Measurements from ENCODE around the gene DDX27. TPM values are rescaled to one million over a fixed set of nuclear protein-coding genes. Genes with fewer than 3 reads are reported as not detected.

DDX27 gene
- total RNA-seq, 2 experiments from 2014 or later, result 116 to 126 TPM

- H3K36me3 Mint-ChIP-seq (ENCODE audit: low read depth), result peaks cover 98% of the 10 kb centered on the region
- H3K4me1 ChIP-seq (ENCODE audit: insufficient read depth, low read length), result peaks cover 73% of the 10 kb centered on the region
- ChIA-PET POLR2A (interaction anchor here (0.9 to 2.2 kb wide), 9 partner anchors 8 to 234 kb away, joined by 3 to 15 read pairs (median 3); partner anchors contain the start of genes CSE1L and STAU1), CTCF (no interaction called here)
- H3K27ac ChIP-seq (ENCODE audit: low read depth in 1 of 2, low read length in 2 of 2), result peak overlapping the region in 1 of 2 donors; percentile 90
- no peaks in the 10 kb centered on the region for H3K27me3 ChIP-seq (ENCODE audit: control insufficient read depth in 1 of 2, insufficient read depth in 2 of 2, low read length in 2 of 2)
- intact Hi-C loops (cut with DNase I, micrococcal nuclease), result loop anchor here in 1 of 2 experiments (2.0 kb wide), 1 partner anchor 61 kb away; the partner anchor contains the start of gene DDX27
- H3K9me3 Mint-ChIP-seq, result peaks cover 26% of the 10 kb centered on the region
- ATAC-seq (ENCODE audit: poor library complexity), result no peak
- peak overlapping the region; percentile 93 for H3K27ac Mint-ChIP-seq
- H3K9me3 ChIP-seq (ENCODE audit: control insufficient read depth in 1 of 2, insufficient read depth in 1 of 2, low read length in 2 of 2), result peaks cover 19 to 53% of the 10 kb centered on the region in 2 experiments
- DNase-seq, result peak in 2 of 14 experiments; percentile 8 to 27
- peak overlapping the region; percentile 80 for H3K4me3 ChIP-seq (ENCODE audit: low read length)
- H3K36me3 ChIP-seq (ENCODE audit: insufficient read depth, low read length), result peaks cover 69% of the 10 kb centered on the region
- peaks cover 4% of the 10 kb centered on the region for H3K27me3 Mint-ChIP-seq
- TF ChIP-seq CTCF (IDR thresholded peaks at IDR 0.05), result no peak
- peaks cover 81% of the 10 kb centered on the region for H3K4me1 Mint-ChIP-seq (ENCODE audit: low read depth)
- H3K4me3 Mint-ChIP-seq, result peak overlapping the region; percentile 89
Measured at GRCh38 chr20:49279677-49280462, 60.7 kb downstream of the DDX27 start.

GRCh38 chr20:49280463-49281058 is 61.3 kb downstream of the DDX27 start:
- ATAC-seq (ENCODE audit: poor library complexity), result no peak
- CTCF ChIA-PET, result no interaction called here

More at GRCh38 chr20:49280463-49281058, 61.3 kb downstream of the DDX27 start:
- H3K27ac ChIP-seq (ENCODE audit: low read depth in 1 of 2, low read length in 2 of 2), result peak overlapping the region in 1 of 2 donors; percentile 1
- peak overlapping the region; percentile 80 for H3K4me3 ChIP-seq (ENCODE audit: low read length)
- Mint-ChIP-seq H3K27me3 (peaks cover 4% of the 10 kb centered on the region), H3K4me3 (peak overlapping the region; percentile 89), H3K36me3 (ENCODE audit: low read depth) (peaks cover 98% of the 10 kb centered on the region), H3K4me1 (ENCODE audit: low read depth) (peaks cover 74% of the 10 kb centered on the region), H3K27ac (peak overlapping the region; percentile 93), H3K9me3 (peaks cover 26% of the 10 kb centered on the region)
- peaks cover 69% of the 10 kb centered on the region for H3K36me3 ChIP-seq (ENCODE audit: insufficient read depth, low read length)
- peaks cover 66% of the 10 kb centered on the region for H3K4me1 ChIP-seq (ENCODE audit: insufficient read depth, low read length)
- H3K9me3 ChIP-seq (ENCODE audit: control insufficient read depth in 1 of 2, insufficient read depth in 1 of 2, low read length in 2 of 2), result peaks cover 19 to 59% of the 10 kb centered on the region in 2 experiments
- TF ChIP-seq CTCF (IDR thresholded peaks at IDR 0.05), result no peak
- POLR2A ChIA-PET, result interaction anchor here (0.9 to 2.2 kb wide), 8 partner anchors 9 to 234 kb away, joined by 3 to 8 read pairs (median 3); partner anchors contain the start of gene STAU1
- peak in 1 of 14 experiments; percentile 8 for DNase-seq
- H3K27me3 ChIP-seq (ENCODE audit: control insufficient read depth in 1 of 2, insufficient read depth in 2 of 2, low read length in 2 of 2), result no peaks in the 10 kb centered on the region
- intact Hi-C loops (cut with DNase I, micrococcal nuclease), result no loop called here
